Osteocyte (in vitro differentiated cells): ENCODE results near the gene CISH. TPM values are rescaled to one million over a fixed set of nuclear protein-coding genes. Genes with fewer than 3 reads are reported as not detected.

Experiments used
- DNase-seq: peaks from one replicate; pipeline ENCODE4 v3.0.0; 2021; ENCODE audit warnings: mixed read lengths; ENCODE audit not compliant: unreplicated experiment; ENCODE audit errors: extremely low spot score
- H3K27ac Mint-ChIP-seq: one replicate; pipeline ENCODE4 v1.8.0; 2021; ENCODE audit warnings: mild to moderate bottlenecking, mixed read lengths; ENCODE audit not compliant: unreplicated experiment
- H3K27me3 Mint-ChIP-seq: one replicate; pipeline ENCODE4 v1.8.0; 2021; ENCODE audit warnings: mixed read lengths; ENCODE audit not compliant: unreplicated experiment
- H3K36me3 Mint-ChIP-seq: one replicate; pipeline ENCODE4 v1.8.0; 2021; ENCODE audit warnings: mixed read lengths; ENCODE audit not compliant: unreplicated experiment
- H3K4me1 Mint-ChIP-seq: one replicate; pipeline ENCODE4 v1.8.0; 2021; ENCODE audit warnings: mixed read lengths; ENCODE audit not compliant: unreplicated experiment
- H3K4me3 Mint-ChIP-seq: one replicate; pipeline ENCODE4 v1.8.0; 2021; ENCODE audit warnings: mild to moderate bottlenecking, moderate library complexity, mixed read lengths; ENCODE audit not compliant: unreplicated experiment
- H3K9me3 Mint-ChIP-seq: one replicate; pipeline ENCODE4 v1.8.0; 2021; ENCODE audit warnings: mixed read lengths; ENCODE audit not compliant: unreplicated experiment
- total RNA-seq: library from RNA; stranded (reverse); gene quantifications from 2 replicates; pipeline ENCODE4 v1.2.1, GENCODE V29; 2021
- TF ChIP-seq, protein P1 (sequence below): fragments of 200-600 bp; sonication (generic); IDR thresholded peaks from 2 replicates; pipeline ENCODE4 v1.5.0; 2021; ENCODE audit warnings: antibody characterized with exemption, mild to moderate bottlenecking, moderate library complexity

CISH gene
- total RNA-seq, 1 donor from 2014 or later = 1.7 TPM

DNA sequence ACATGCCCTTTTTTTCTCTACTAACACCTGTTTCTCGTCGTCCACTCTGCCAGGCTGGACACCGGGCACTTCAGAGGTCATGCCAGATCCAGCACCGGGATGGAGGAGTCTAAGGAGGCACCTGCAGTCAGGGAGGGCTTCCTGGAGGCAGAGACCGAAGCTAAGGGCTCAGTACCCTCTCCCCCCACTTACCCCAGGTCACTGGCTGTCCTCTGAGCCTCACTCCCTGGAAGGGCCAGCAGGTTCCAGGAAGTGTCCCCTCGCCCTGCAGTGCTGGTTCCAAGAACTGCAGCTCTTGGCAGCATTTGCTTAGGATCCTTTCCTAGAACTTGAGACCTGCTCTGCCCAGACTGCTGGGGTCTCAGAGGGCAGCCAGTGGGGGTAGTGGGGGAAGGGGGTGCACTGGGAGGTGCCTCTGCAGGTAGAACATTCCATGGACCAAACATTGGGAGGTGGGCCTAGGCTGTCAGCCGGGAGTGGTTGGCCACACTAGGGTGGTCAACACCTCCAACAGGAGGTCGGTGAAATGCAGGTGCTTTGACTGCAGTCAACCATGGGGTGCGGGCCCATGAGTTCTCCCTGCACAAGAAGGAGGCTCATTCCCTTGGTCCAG lies 11.3 kb downstream of the CISH start:
- H3K4me1 Mint-ChIP-seq = peaks cover 23% of the 10 kb centered on the region
- H3K9me3 Mint-ChIP-seq = no peaks in the 10 kb centered on the region
- no peaks in the 10 kb centered on the region for H3K36me3 Mint-ChIP-seq
- TF ChIP-seq, protein P1, sequence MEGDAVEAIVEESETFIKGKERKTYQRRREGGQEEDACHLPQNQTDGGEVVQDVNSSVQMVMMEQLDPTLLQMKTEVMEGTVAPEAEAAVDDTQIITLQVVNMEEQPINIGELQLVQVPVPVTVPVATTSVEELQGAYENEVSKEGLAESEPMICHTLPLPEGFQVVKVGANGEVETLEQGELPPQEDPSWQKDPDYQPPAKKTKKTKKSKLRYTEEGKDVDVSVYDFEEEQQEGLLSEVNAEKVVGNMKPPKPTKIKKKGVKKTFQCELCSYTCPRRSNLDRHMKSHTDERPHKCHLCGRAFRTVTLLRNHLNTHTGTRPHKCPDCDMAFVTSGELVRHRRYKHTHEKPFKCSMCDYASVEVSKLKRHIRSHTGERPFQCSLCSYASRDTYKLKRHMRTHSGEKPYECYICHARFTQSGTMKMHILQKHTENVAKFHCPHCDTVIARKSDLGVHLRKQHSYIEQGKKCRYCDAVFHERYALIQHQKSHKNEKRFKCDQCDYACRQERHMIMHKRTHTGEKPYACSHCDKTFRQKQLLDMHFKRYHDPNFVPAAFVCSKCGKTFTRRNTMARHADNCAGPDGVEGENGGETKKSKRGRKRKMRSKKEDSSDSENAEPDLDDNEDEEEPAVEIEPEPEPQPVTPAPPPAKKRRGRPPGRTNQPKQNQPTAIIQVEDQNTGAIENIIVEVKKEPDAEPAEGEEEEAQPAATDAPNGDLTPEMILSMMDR = no peak
- H3K4me3 Mint-ChIP-seq = no peak overlapping the region
- H3K27ac Mint-ChIP-seq = no peak overlapping the region
- DNase-seq = no peak
- peaks cover 2% of the 10 kb centered on the region for H3K27me3 Mint-ChIP-seq

DNA sequence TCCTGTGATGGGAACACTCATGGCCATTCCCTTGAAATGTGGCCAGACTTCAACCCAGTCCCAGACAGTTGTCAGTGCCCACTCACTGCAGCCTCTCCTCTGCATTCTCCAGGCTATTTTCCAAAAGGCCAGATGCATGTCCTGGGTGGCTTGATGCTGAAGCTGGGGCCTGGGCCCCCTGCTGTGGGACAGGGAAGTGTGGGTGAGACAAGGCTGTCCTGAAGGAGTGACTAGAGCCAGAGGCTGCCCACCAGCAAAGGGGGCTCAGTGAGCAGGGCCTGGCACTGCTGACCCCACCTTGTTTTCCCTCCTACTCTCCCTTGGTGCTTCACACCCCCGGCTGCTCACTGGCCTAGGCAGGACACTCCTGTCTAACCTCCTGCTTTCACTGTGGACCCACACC lies 11.9 kb downstream of the CISH start:
- no peaks in the 10 kb centered on the region for H3K36me3 Mint-ChIP-seq
- TF ChIP-seq, protein P1 = no peak
- no peak overlapping the region for H3K4me3 Mint-ChIP-seq
- H3K27ac Mint-ChIP-seq = no peak overlapping the region
- H3K27me3 Mint-ChIP-seq = peaks cover 4% of the 10 kb centered on the region
- H3K9me3 Mint-ChIP-seq = no peaks in the 10 kb centered on the region
- no peak for DNase-seq
- peaks cover 23% of the 10 kb centered on the region for H3K4me1 Mint-ChIP-seq

DNA sequence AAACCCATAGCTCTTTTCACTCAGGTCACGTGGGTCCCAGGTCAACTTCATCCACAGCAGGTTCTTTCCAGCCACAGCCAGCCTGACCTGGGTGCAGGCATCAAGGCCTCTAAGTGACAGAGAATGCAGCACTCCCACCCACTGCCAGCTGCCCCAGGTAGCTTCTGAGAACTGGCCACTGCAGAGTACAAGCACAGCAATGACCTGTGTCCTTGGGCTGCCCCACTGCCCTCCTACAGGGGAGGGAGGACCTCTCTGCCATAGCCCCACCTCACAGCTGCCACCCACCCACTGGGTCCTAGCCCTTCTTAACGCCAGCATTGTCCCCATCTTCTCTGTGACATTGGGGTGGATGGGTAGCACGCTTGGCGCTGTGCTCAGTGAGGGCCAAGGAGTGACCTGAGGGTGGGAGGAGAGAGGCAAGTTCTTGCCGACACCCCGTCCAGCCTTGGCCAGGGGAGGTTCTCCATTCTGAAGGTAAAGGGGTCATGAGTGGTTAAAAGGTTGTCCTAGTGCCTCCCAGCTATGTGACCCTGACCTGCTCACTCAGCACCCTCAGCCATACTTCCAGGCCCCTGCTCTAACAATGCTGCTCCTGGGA lies 12.4 kb downstream of the CISH start:
- Mint-ChIP-seq H3K36me3 (no peaks in the 10 kb centered on the region), H3K9me3 (no peaks in the 10 kb centered on the region), H3K4me1 (peaks cover 23% of the 10 kb centered on the region)

DNA sequence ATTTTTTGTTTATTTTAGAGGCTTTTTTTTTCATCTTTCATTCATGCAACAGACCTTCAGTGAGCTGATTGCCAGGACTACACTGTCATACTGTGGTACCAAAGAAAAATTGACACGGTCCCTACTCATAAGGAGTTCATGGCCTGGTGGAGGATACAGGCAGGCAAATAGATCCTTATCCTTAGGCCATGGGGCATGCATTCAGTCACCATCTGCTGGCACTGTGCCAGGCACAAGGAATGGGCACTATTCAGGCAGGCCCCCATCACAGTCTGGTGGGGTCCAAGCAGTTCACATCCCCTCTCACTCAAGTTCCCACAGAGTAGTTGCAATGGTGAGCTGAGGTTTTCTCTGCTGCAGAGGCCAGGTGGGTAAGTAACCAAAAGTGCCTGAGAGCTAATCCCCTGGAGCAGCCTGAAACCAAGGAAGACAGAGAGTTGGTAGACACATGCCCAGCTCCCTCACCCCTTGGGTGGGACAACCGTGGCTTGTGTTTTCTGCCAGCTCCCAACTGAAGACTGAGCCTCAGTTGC lies 17.3 kb downstream of the CISH start:
- no peaks in the 10 kb centered on the region for H3K36me3 Mint-ChIP-seq
- peaks cover 11% of the 10 kb centered on the region for H3K27me3 Mint-ChIP-seq
- TF ChIP-seq, protein P1 = no peak
- DNase-seq = no peak
- no peak overlapping the region for H3K27ac Mint-ChIP-seq
- peaks cover 9% of the 10 kb centered on the region for H3K4me1 Mint-ChIP-seq
- H3K9me3 Mint-ChIP-seq = no peaks in the 10 kb centered on the region
- no peak overlapping the region for H3K4me3 Mint-ChIP-seq

More for the DNA sequence above, 12.4 kb downstream of the CISH start:
- no peak for DNase-seq
- Mint-ChIP-seq H3K4me3 (no peak overlapping the region), H3K27me3 (peaks cover 10% of the 10 kb centered on the region), H3K27ac (no peak overlapping the region)
- TF ChIP-seq, protein P1 = no peak

DNA sequence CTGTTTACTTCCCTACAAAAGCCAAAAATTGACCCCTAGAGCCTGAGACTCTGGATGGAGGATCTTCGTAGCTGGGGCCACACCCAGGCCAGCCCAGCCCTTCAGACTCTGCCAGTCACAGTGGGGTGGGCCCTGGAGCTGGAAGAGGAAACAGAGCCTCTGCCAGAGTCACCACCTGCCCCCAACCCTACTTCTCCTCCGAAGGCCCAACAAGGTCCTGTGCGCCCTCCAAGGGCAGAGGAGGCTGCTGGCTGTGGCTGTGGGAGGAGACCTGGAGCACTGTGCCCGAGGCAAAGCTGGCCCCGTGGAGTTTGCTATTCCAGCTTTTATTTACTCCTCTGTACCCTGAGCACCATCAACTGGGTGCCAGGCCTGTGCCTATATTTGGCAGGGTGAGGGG lies 19.0 kb downstream of the CISH start:
- Mint-ChIP-seq H3K4me1 (peaks cover 9% of the 10 kb centered on the region), H3K9me3 (no peaks in the 10 kb centered on the region), H3K4me3 (no peak overlapping the region), H3K36me3 (no peaks in the 10 kb centered on the region), H3K27me3 (peaks cover 9% of the 10 kb centered on the region), H3K27ac (peak overlapping the region; percentile 1)
- TF ChIP-seq, protein P1 = no peak
- no peak for DNase-seq
